GM12864 (cell line): ENCODE data around the gene ACTL10.
A peak's percentile ranks its signal among the peaks of the same experiment; 100 is the strongest.

ENCODE experiments used
- DNase-seq: peaks from one replicate; pipeline ENCODE4 v3.0.0-alpha.2; 2011; ENCODE audit warnings: low read depth
- H3K4me3 ChIP-seq: 2 replicates; pipeline ENCODE4 v1.5.1; 2011; ENCODE audit warnings: mild to moderate bottlenecking, low read depth, low read length, control low read depth
- CTCF ChIP-seq: IDR thresholded peaks from 2 replicates; pipeline ENCODE4 v1.5.1; 2011; ENCODE audit warnings: low read depth, mild to moderate bottlenecking, moderate library complexity, low read length, control low read depth, inconsistent platforms; ENCODE audit errors: missing control alignments

ACTL10 gene

GRCh38 chr20:33664085-33664761, 2.5 kb upstream of the ACTL10 start:
- TF ChIP-seq CTCF = no peak
- peak overlapping the region; percentile 82 for H3K4me3 ChIP-seq
- no peak for DNase-seq

- no peak for TF ChIP-seq CTCF
- H3K4me3 ChIP-seq = no peak overlapping the region
- no peak for DNase-seq
Observed at GRCh38 chr20:33664762-33665144, 2.0 kb upstream of the ACTL10 start.

DNA sequence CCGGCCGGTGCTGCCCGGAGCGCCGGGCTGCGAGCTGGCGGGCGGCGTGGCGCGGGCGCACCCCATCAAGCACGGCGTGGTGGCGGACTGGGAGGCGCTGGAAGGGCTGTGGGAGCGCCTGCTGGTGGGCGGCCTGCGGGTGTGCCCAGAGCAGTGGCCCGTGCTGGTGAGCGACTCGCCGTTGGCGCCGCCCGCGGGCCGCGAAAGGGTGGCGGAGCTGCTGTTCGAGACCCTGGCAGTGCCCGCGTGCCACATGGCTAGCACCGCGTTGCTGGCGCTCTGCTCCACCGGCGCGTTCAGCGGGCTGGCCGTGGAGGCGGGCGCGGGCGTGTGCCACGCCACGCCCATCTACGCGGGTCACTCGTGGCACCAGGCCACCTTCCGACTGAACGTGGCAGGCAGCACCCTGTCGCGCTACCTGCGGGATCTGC, 517 bp downstream of the ACTL10 start:
- H3K4me3 ChIP-seq = peak overlapping the region; percentile 75
- DNase-seq = no peak
- peak; percentile 5 for TF ChIP-seq CTCF

DNA sequence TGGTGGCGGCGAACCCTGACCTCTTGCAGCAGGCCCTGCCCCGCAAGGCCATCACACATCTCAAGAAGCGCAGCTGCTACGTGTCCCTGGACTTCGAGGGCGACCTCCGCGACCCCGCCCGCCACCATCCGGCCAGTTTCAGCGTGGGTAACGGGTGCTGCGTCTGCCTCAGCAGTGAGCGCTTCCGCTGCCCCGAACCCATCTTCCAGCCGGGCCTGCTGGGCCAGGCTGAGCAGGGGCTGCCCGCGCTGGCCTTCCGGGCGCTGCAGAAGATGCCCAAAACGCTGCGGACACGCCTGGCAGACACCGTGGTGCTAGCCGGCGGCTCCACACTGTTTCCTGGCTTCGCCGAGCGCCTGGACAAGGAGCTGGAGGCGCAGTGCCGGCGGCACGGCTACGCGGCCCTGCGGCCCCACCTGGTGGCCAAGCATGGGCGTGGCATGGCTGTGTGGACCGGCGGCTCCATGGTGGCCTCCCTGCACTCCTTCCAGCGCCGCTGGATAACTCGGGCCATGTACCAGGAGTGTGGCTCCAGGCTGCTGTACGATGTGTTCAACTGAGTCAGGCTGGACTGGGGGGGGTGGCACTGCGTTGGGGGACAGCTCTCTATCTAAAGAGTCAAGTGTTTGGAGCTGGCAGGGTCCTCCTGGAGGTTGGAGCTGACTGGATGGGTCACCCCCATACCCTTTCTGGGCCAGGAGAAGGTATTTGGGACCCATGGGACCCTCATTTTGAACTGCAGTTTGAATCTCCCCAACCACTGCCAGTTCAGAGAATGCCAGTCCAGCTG, 1.1 kb downstream of the ACTL10 start:
- no peak for DNase-seq
- H3K4me3 ChIP-seq = peak overlapping the region; percentile 75
- TF ChIP-seq CTCF = peak; percentile 96

GRCh38 chr20:33668466-33669155, 1.9 kb downstream of the ACTL10 start:
- no peak for DNase-seq
- TF ChIP-seq CTCF = no peak
- no peak overlapping the region; the same call in 1 of the 2 replicates for H3K4me3 ChIP-seq

- no peak overlapping the region for H3K4me3 ChIP-seq
- no peak for TF ChIP-seq CTCF
- DNase-seq = no peak
Observed at GRCh38 chr20:33669224-33669623, 2.5 kb downstream of the ACTL10 start.
